ENCODE data around the gene AP1M1.

DNA sequence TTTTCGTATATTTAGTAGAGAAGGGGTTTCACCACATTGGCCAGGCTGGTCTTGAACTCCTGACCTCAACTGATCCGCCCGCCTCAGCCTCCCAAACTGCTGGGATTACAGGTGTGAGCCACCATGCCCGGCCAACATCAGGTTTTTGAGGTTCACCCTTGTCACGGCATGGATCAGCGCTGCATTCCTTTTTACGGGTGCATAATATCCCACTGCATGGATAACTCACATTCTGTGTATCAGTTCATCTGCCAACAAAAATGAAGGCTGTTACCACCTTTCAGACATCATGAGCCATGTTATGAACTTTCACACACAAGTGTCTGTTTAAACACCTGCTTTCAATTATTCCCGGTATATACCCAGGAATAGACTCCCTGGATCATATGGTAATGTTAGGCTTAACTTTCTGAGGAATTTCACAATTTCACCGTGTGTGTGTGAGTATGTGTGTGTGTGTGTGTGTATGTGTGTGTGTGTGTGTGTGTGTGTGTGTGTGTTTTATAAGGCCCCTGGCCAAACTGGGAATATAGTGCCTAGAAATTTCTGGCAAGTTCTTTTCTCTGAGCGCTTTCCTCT, 52.2 kb downstream of the AP1M1 start:
- no peak for TF ChIP-seq POLR2A (IDR thresholded peaks at IDR 0.05; ENCODE audit: low read depth, low read length)
- no peak for TF ChIP-seq POLR2AphosphoS5 (IDR thresholded peaks at IDR 0.05; ENCODE audit: low read depth, low read length)

Measured in GM12892 (cell line).